Mesothelial cell of epicardium (in vitro differentiated cells): ENCODE results near the gene PARD3. TPM values are rescaled to one million over a fixed set of nuclear protein-coding genes. Genes with fewer than 3 reads are reported as not detected.
A peak's percentile ranks its signal among the peaks of the same experiment; 100 is the strongest.
"Not testable (repeated sequence)": the region's sequence is repeated elsewhere in the genome, so short reads cannot be mapped to it uniquely, and the experiment has no call there.

Source experiments
- DNase-seq, 2 experiments: peaks; one replicate each; pipeline ENCODE4 v3.0.0; 2021; ENCODE audit warnings: low spot score in 2 of 2; ENCODE audit not compliant: unreplicated experiment in 2 of 2
- H3K27ac Mint-ChIP-seq: 2 replicates; pipeline ENCODE4 v1.8.0; 2021; ENCODE audit warnings: mixed read lengths
- H3K27me3 Mint-ChIP-seq: 2 replicates; pipeline ENCODE4 v1.8.0; 2021; ENCODE audit warnings: low read depth, mixed read lengths
- H3K36me3 Mint-ChIP-seq: 2 replicates; pipeline ENCODE4 v1.8.0; 2021; ENCODE audit warnings: mixed read lengths
- H3K4me1 Mint-ChIP-seq: 2 replicates; pipeline ENCODE4 v1.8.0; 2021; ENCODE audit warnings: mixed read lengths
- H3K4me3 Mint-ChIP-seq: 2 replicates; pipeline ENCODE4 v1.8.0; 2021; ENCODE audit warnings: mild to moderate bottlenecking, moderate library complexity, mixed read lengths
- H3K9me3 Mint-ChIP-seq: 2 replicates; pipeline ENCODE4 v1.8.0; 2021; ENCODE audit warnings: mixed read lengths
- CTCF ChIP-seq: fragments of 200-600 bp; sonication (generic); IDR thresholded peaks from one replicate; pipeline ENCODE4 v1.5.0; 2021; ENCODE audit warnings: antibody characterized with exemption; ENCODE audit not compliant: unreplicated experiment
- total RNA-seq: library from RNA; stranded (reverse); gene quantifications from 3 replicates; pipeline ENCODE4 v1.2.1, GENCODE V29; 2021

The PARD3 gene
- total RNA-seq, 1 donor from 2014 or later, result 73.2 TPM

- Mint-ChIP-seq H3K27me3 (no peaks in the 10 kb centered on the region), H3K4me1 (peaks cover 51% of the 10 kb centered on the region), H3K4me3 (no peak overlapping the region), H3K36me3 (no peaks in the 10 kb centered on the region), H3K9me3 (no peaks in the 10 kb centered on the region), H3K27ac (no peak overlapping the region)
- no peak for DNase-seq
- no peak for TF ChIP-seq CTCF
Observed at GRCh38 chr10:34649385-34649784, 165.7 kb downstream of the PARD3 start.

- peak overlapping the region; percentile 65 for H3K27ac Mint-ChIP-seq
- H3K4me3 Mint-ChIP-seq, result no peak overlapping the region
- no peak for DNase-seq
- no peaks in the 10 kb centered on the region for H3K36me3 Mint-ChIP-seq
- no peaks in the 10 kb centered on the region for H3K9me3 Mint-ChIP-seq
- no peaks in the 10 kb centered on the region for H3K27me3 Mint-ChIP-seq
- no peak for TF ChIP-seq CTCF
- H3K4me1 Mint-ChIP-seq, result peaks cover 53% of the 10 kb centered on the region
Observed at GRCh38 chr10:34648919-34649318, 166.2 kb downstream of the PARD3 start.

GRCh38 chr10:34647875-34648865 lies 166.9 kb downstream of the PARD3 start:
- Mint-ChIP-seq H3K36me3 (no peaks in the 10 kb centered on the region), H3K9me3 (no peaks in the 10 kb centered on the region), H3K4me3 (no peak overlapping the region), H3K27me3 (no peaks in the 10 kb centered on the region), H3K27ac (peak overlapping the region; percentile 65), H3K4me1 (peaks cover 53% of the 10 kb centered on the region)
- TF ChIP-seq CTCF, result no peak
- no peak for DNase-seq

- Mint-ChIP-seq H3K4me1 (peaks cover 48% of the 10 kb centered on the region), H3K36me3 (no peaks in the 10 kb centered on the region), H3K27me3 (no peaks in the 10 kb centered on the region), H3K9me3 (no peaks in the 10 kb centered on the region), H3K4me3 (no peak overlapping the region), H3K27ac (peak overlapping the region; percentile 53)
- no peak for DNase-seq
- no peak for TF ChIP-seq CTCF
Observed at GRCh38 chr10:34647160-34647559, 167.9 kb downstream of the PARD3 start.

- no peak for DNase-seq
- Mint-ChIP-seq H3K36me3 (no peaks in the 10 kb centered on the region), H3K27me3 (no peaks in the 10 kb centered on the region), H3K4me3 (no peak overlapping the region), H3K4me1 (peaks cover 43% of the 10 kb centered on the region), H3K9me3 (no peaks in the 10 kb centered on the region), H3K27ac (no peak overlapping the region)
- no peak for TF ChIP-seq CTCF
Observed at GRCh38 chr10:34646331-34646730, 168.8 kb downstream of the PARD3 start.

GRCh38 chr10:34644815-34645214 lies 170.3 kb downstream of the PARD3 start:
- not testable (repeated sequence) for H3K36me3 Mint-ChIP-seq, H3K27me3 Mint-ChIP-seq, H3K9me3 Mint-ChIP-seq

More at GRCh38 chr10:34644815-34645214, 170.3 kb downstream of the PARD3 start:
- H3K27ac Mint-ChIP-seq, DNase-seq, H3K4me3 Mint-ChIP-seq: not testable (repeated sequence)
- peaks cover 36% of the 10 kb centered on the region for H3K4me1 Mint-ChIP-seq
